ENCODE results near the gene ANAPC16.
"Not testable (repeated sequence)": the region's sequence is repeated elsewhere in the genome, so short reads cannot be mapped to it uniquely, and the experiment has no call there.

Gene ANAPC16

DNA sequence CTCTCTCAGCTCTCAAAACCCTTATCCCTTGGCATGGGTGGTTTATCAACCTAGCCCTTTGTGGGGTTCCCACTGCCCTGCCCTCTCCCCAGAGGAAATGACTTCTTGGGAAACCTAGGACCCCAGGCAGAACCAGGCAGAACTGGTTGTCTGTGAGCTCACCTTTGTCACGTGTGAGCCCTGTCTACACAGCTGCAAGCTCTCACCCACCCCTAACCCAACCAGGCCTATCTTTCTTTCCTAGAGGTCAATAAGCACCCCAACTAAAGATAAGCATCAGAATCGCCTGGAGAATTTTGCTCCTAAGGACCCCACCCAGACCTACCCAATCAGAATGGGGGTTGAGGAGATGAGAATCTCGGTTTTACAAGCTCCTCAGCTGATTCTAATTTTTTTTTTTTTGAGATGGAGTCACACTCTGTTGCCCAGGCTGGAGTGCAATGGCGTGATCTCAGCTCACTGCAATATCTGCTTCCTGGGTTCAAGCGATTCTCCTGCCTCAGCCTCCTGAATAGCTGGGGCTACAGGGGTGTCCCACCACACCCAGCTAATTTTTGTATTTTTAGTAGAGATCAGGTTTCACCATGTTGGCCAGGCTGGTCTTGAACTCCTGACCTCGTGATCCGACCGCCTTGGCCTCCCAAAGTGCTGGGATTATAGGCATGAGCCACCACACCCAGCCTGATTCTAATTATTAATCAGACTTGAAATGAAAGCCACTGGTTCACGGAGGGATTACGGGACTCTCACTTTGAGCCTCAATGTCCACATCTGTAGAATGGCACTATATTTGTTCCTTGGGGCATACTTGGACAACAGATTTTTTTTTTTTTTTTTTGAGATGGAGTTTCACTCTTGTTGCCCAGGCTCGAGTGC lies 50.4 kb downstream of the ANAPC16 start:
- no peak for DNase-seq

DNA sequence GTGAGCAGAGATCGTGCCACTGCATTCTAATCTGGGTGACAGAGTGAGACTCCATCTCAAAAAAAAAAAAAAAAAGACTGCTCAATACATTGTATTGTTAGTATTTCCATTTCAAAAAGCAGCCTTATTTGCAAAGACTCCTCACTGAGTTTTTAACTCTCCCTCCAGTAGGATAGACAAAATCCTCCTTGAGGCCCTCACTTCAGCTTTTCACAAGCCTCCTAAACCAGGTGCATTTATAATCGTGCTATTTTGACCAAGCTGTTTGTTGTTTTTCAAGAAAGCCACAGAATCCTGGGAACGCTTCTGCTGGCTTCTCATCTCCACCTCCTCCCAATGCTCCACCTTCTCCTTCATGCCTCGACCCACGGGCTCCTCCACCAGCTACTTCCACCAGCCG lies 51.6 kb downstream of the ANAPC16 start:
- no peak for DNase-seq

DNA sequence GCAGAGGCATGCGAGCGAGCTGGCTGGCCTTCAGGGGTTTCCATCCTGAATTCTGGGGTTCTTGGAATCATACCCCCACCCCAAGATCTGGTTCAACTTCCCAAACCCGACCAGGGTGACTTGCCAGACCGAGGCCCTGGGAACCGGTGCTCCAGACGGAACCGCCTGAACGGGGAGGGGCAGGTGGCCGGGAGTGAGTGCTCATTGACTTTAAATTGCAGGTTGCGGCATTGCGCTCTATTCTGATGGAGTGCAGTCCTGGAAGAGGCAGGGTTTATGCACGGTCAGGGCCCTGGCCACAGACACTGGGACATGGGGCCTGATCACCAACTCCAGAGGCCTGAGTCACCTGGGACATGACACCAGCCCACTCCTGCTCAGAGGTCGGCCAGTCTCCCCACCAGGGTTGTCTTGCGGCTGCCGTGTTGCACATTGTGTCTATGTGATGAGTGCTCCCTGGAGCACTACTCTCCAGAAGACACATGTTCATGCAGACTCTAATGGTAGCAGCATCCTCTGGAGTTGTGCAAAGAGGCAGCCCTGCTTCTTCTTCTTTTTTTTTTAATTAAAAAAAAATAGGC lies 52.1 kb downstream of the ANAPC16 start:
- no peak for DNase-seq

DNA sequence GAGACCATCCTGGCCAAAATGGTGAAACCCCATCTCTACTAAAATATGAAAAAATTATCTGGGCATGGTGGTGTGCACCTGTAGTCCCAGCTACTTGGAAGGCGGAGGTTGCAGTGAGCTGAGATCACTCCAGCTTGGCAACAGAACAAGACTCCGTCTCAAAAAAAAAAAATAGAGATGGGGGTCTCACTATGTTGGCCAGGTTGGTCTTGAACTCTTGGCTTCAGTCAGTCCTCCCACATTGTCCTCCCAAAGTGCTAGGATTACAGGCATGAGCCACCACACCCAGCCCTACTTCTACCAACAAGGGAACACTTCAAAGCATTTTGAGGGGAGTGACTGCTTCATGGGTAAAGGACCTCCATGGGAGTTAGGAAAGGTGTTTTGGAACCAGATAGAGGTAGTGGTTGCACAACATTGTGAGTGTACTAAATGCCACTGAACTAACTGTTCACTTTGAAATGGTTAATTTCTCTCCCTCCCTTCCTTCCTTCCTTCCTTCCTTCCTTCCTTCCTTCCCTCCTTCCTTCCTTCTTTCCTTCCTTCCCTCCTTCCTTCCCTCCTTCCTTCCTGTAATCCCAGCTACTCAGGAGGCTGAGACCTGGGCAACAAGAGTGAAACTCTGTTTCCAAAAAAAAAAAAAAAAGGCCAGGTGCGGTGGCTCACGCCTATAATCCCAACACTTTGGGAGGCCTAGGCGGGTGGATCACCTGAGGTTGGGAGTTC lies 52.8 kb downstream of the ANAPC16 start:
- not testable (repeated sequence) for DNase-seq

DNA sequence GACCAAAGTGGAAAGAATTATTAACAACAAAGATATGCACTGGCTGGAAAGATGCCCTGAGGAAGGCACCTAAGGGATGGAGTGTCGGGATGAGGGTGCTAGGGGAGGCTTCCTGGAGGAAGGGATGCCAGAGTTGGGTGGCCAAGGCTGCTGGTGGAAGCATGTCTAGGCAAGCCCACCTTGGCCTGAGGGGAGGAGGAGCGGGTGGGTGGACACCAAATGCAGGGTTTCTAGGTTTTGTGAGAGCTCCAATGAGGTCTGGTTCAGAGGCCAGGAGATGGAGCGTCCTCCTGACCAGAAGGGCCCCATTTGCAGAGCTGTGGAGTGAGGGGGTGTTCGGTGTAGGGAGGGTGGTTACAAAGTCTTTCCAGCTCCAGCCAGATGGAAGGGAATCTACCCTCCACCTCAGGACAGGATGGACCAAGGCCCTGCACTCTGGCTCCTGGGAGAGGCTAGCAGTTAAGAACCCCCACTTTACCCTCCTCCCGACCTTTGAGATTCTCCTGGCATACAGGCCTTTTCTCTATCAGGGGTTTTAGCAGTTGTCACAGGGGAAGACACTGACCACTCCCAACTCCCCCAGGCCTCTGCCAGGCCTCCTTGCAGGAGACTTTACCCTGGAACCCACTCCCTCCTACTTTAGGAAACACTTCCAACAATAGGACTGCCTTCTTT lies 54.9 kb downstream of the ANAPC16 start:
- DNase-seq: no peak

DNA sequence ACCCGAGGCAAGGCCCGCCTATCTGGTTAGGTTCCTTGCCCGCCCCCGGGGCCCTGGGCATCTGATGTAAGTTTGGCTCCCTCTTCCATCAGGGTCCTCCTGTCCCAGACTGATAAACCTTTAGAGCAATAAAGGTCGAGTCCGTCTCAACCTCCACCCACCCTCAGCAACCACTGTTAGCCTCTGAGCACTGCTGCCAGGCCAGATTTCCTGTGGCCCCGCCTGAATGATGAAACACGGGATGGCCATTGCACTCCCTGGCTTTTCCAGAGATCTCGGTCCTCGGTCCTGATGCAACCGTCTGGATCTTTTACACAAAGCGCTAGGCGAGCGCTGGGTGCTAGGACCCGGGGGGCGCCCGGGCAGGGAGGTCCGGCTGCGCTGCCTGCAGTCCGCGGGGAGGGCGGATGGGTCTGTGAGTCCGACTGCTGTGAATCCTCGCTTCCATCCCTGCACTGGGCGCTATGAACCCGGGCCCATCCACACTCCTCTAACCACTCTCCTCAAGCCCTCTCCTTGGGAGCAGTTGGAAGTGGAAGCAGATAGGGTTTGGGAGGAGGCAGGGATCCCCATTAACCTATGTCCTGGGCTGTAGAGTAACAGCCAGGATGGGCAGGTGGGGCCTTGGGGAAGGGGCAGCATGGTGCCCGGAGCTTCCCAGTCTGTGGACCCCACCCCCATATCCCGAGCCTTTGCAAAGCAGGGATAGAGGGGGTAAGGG lies 57.0 kb downstream of the ANAPC16 start:
- peak; percentile 52 to 64 for DNase-seq

DNA sequence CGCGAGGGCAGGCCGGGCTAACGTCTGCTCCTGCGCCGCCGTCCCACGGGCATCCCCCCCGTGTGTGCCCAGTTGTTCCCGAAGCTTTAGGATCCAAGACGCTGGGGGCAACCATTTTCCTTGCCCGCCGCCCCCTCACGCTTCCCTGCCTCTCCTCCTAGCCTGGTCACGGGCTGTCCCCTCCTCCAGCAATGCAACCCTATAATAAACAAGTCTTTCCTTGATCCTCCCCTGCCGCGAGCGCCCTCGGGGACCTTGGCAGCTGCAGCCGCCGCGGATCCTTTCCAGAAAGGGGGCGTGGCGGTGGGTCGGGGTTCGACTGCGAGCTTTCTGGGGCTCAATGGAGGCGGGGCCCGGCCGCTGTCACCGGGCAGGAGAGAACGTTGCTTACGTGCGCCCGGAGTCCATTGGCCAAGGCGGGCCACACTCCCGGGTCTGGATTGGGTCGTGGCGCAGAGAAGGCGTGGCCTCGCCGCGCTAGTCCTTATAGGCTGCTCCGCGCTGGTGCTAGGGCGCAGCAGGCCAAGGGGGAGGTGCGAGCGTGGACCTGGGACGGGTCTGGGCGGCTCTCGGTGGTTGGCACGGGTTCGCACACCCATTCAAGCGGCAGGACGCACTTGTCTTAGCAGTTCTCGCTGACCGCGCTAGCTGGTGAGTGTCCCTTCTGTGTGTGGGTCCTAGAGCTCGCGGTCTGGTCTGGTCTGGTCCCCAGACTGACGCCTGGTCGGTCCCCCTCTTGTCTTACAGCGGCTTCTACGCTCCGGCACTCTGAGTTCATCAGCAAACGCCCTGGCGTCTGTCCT lies 57.8 kb downstream of the ANAPC16 start, which contains the start of gene DDIT4:
Gene DDIT4, plus strand, starts transcription at position 515 of the 803 bp plus-strand sequence. CDS start 293 bp downstream, outside the sequence.
- peak; percentile 99 for DNase-seq

DNA sequence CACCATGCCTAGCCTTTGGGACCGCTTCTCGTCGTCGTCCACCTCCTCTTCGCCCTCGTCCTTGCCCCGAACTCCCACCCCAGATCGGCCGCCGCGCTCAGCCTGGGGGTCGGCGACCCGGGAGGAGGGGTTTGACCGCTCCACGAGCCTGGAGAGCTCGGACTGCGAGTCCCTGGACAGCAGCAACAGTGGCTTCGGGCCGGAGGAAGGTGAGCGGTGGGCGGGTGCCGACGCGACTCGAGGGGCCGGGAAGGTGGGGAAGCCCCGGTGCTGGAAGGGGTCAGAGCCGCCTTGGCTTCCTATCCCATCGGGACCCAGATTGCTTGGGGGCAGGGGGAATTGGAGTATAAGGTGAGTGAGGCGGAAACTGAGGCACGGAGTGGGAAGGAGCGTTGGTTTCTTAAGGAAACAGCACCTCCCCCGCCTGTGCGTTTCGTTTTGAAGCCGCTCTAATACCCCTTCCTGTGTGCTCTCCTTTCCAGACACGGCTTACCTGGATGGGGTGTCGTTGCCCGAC lies 58.5 kb downstream of the ANAPC16 start:
- DNase-seq: peak; percentile 55 to 66

DNA sequence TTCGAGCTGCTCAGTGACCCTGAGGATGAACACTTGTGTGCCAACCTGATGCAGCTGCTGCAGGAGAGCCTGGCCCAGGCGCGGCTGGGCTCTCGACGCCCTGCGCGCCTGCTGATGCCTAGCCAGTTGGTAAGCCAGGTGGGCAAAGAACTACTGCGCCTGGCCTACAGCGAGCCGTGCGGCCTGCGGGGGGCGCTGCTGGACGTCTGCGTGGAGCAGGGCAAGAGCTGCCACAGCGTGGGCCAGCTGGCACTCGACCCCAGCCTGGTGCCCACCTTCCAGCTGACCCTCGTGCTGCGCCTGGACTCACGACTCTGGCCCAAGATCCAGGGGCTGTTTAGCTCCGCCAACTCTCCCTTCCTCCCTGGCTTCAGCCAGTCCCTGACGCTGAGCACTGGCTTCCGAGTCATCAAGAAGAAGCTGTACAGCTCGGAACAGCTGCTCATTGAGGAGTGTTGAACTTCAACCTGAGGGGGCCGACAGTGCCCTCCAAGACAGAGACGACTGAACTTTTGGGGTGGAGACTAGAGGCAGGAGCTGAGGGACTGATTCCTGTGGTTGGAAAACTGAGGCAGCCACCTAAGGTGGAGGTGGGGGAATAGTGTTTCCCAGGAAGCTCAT lies 59.0 kb downstream of the ANAPC16 start:
- peak; percentile 69 to 78 for DNase-seq

DNA sequence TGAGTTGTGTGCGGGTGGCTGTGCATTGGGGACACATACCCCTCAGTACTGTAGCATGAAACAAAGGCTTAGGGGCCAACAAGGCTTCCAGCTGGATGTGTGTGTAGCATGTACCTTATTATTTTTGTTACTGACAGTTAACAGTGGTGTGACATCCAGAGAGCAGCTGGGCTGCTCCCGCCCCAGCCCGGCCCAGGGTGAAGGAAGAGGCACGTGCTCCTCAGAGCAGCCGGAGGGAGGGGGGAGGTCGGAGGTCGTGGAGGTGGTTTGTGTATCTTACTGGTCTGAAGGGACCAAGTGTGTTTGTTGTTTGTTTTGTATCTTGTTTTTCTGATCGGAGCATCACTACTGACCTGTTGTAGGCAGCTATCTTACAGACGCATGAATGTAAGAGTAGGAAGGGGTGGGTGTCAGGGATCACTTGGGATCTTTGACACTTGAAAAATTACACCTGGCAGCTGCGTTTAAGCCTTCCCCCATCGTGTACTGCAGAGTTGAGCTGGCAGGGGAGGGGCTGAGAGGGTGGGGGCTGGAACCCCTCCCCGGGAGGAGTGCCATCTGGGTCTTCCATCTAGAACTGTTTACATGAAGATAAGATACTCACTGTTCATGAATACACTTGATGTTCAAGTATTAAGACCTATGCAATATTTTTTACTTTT lies 59.7 kb downstream of the ANAPC16 start:
- peak; percentile 55 to 65 for DNase-seq

DNA sequence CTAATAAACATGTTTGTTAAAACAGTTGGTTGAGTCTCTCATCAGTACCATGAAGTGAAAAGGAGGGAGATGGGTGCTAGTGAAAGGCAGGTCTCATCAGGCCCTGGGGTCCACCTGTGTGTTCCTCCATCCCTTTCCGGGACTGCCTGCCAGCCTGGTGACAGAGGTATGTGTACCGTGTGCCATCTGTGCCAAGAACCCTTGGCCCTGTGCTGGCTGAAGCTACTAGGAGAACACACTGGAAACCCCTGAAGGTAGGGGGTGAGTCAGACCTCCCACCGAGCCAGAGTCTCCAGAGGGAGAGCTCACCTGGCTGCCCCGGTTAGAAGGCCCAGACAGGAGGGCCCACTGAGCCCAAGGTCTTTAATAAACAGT lies 60.2 kb downstream of the ANAPC16 start:
- peak; percentile 69 to 73 for DNase-seq

DNA sequence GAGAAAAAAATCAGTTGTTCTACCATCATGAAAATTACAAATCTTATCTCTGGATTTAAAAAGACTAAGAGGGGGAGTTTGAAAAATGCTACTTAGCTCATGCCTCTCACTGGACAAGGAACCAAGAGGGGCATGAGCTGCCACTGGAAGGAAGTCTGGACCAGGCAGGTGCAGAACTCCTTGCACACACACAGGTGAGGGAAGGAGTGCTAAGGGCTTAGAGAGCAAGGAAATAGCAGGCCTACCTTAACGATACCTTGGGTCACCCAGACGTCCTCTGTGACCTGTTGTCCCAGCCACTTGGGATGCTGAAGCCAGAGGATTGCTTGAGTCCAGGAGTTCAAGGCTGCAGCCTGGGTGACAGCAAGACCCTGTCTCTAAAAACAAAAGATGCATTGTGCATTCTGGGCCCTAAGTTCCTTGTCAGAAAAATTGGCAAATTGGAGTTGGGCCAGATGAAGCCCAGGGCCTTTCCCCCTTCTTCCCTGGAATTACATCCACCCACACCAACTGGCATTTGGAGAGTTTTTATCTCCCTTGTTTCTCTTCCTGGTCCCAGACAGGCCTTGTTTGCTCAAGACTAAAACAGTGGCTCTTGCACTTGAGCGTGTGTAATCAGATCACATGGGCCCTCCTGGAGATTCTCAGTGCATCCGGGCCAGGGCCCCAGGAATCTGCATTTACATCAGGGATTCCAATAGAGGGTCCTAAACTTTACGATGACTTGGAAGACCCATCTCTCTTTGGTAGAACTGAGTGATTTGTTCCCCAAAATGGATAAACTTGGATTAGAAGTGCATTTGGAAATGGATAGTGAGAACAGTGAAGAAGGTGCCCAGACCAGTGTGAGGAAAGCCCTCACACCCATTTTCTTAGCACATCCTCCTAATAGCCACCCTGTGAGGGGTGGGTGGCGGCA lies 60.9 kb downstream of the ANAPC16 start:
- peak; percentile 58 to 71 for DNase-seq

DNA sequence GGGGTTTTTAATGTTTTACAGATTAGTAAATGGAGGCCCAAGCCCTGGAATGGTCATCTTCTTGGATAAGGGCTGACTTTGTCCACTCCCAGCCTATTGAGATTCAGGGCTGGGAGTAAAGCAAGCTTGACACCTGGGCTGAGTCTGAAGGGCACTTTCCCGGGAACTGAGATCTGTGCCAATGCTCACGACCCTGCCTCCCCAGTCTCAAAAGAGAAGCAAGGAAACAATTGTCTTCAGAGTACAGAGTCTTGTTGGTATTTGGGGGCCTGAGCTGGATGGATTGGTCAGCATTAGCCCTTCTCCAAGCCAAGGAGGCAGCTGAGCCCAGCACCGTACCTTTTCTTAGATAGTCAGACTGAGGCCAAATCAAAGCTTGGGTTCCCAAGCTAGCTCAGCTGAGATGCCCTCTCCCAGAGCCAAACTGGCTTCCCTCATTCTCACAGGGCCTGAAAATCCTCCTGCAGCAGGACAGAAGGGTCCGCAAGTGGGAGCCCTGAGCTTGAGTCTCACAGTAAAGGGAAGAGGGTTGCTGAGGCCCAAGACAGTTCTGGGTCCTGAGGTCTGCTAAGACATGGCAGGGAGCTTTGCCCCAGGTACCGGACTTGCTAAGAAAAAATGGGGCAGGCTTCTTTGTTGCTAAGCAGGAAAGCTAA lies 61.7 kb downstream of the ANAPC16 start:
- DNase-seq: peak in 1 of 2 experiments; percentile 44

DNA sequence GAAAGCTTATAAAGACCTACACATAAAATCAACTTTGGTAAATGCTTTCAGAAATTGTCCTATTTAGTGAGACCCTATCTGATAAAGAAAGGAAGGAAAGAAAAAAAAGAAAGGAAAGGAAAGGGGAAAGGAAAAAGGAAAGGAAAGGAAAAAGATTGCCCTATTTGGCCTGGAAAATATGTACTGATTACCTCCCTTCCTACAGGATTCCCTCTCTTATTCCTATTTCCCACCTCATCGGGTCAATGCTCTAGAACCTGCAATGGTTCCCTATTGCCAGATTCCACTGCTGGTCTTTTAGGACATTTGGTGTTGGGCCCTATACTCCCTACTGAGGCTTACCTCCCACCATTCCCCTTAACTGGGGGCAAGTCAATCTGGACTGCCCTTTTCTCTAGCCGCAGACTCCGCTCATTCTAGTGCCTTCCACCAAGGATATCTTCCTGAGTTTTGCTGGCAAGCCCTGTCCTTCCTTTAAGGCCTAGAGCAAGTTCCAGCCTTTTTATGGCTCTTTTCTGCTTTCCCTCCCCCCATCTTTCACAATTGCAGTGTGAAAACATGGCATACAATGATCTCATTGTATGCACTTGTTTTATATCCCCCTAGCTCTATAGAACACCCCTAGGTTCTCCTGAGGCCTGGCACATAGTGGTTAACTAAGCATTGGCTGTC lies 62.3 kb downstream of the ANAPC16 start:
- no peak for DNase-seq

DNA sequence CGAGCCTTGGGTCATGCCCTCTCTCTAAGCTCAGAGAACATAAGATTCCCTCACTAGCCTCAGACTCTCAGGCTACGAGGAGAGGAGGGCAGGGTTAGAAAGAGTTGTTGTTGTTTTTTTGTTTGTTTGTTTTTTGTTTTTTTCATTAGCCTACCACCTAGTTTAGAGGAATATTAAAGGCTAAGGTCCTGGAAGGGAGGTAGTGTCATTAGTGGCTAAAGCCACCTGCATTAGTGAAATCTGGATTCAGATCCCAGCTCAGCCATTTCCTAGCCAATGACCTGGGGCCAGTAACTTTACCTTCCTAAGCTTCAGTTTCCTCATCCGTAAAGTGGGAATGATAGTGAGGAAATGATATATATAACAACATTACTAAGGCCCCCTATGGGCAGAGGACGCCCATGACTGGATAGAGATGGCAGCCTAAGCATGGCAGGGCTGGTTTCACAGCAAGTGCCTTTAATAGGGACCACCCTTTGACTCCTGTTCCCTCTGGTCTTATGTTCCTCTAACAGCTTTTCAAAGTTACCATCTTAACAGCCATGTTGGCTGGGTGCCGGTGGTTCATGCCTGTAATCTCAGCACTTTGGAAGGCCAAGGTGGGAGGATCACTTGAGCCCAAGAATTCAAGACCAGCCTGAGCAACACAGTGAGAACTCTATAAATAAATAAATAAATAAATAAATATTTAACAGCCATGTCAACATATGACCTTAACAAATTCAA lies 63.0 kb downstream of the ANAPC16 start:
- no peak for DNase-seq

DNA sequence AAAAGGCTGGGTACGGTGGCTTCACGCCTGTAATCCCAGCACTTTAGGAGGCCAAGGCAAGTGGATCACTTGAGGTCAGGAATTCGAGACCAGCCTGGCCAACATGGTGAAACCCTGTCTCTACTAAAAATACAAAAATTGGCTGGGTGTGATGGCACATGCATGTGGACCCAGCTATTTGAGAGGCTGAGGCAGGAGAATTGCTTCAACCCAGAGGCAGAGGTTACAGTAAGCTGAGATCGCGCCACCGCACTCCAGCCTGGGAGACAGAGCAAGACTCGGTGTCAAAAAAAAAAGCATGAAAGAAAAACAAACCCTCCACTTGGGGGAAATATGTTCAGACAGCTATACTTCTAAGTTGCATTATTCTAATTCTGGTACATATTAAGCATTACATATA lies 63.8 kb downstream of the ANAPC16 start:
- not testable (repeated sequence) for DNase-seq

DNA sequence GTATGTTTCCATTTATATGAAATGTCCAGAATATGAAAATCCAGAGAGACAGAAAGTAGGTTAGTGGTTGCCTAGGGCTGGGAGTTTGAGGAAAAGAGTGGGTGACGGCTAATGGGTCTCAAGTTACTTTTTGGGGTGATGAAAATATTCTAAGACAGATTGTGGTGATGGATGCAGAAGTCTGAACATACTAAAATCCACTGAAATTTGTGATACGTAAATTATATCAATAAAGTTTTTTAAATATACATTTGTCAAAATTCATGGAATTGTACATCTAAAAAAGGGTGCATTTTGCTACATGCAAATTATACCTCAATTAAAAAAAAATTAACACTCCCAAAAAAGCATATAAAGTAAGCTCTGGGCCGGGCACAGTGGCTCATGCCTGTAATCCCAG lies 67.3 kb downstream of the ANAPC16 start:
- DNase-seq: no peak
